GM12873 (cell line): ENCODE data around the gene EVI5.

Source experiments
- CTCF ChIP-seq: IDR thresholded peaks from 2 replicates; pipeline ENCODE4 v1.5.1; 2012; ENCODE audit warnings: low read depth, mild to moderate bottlenecking, moderate library complexity, low read length, control low read depth; ENCODE audit not compliant: insufficient read depth; ENCODE audit errors: missing control alignments

Gene EVI5

GRCh38 chr1:92571578-92571977 is 213.3 kb downstream of the EVI5 start:
- TF ChIP-seq CTCF, result no peak

- no peak for TF ChIP-seq CTCF
These were observed 217.6 kb downstream of the EVI5 start for GRCh38 chr1:92567211-92567868.

- TF ChIP-seq CTCF, result no peak
These were observed 221.3 kb downstream of the EVI5 start for GRCh38 chr1:92563457-92564216.

- TF ChIP-seq CTCF, result no peak
These were observed 228.6 kb downstream of the EVI5 start for GRCh38 chr1:92556350-92556749.

- TF ChIP-seq CTCF, result no peak
These were observed 230.7 kb downstream of the EVI5 start for GRCh38 chr1:92554216-92554615.

GRCh38 chr1:92551916-92552315 is 233.0 kb downstream of the EVI5 start:
- no peak for TF ChIP-seq CTCF

GRCh38 chr1:92544756-92545165 is 240.1 kb downstream of the EVI5 start:
- TF ChIP-seq CTCF, result no peak
